ENCODE results near the gene MAP2K2.

DNA sequence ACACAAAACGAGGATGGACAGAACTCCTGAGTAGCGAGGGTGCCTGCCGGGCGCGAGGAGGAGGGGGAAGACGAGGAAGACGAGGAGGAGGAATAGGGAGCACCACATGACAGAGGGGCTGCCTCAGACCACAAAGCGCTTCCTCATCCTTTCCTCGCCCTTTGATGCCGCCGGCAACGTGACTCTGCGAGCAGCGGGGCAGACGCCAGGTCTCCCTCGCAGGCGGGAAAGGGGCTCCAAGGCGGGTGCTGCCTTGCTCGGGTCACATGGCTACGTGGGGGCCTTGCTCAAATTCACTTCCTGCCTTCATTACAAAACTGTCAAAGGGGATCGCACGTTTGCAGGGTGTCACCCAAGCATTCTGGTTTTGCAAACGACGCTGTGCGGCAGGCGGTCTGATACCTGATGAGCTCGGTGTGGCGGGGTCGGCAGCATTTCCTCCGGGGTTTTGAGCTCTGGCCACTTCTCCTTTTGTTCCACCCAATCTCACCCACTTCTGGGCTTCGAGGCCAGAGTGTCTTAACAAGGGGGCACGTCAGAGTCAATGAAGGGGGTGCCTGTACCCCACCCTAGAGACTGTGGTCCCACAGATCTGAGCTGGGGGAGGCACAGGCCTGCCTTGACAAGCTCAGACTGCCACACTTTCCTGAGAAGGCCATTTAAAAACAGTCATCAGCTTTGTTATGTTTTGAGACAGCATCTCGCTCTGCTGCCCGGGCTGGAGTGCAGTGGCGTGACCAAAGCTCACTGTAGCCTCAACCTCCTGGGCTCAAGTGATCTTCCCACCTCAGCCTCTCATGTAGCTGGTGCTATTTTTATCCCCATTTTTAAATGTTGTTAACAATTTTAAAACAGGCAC lies 14.9 kb downstream of the MAP2K2 start:
- TF ChIP-seq MYC (IDR thresholded peaks at IDR 0.05; ENCODE audit: low read depth, low read length): peak; percentile 47; the same call in 1 of the 2 replicates
- TF ChIP-seq, protein P1, sequence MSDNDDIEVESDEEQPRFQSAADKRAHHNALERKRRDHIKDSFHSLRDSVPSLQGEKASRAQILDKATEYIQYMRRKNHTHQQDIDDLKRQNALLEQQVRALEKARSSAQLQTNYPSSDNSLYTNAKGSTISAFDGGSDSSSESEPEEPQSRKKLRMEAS (IDR thresholded peaks at IDR 0.05; ENCODE audit: low read depth, low read length): peak; percentile 94
- TF ChIP-seq POLR2A (IDR thresholded peaks at IDR 0.05; ENCODE audit: extremely low read depth, insufficient read length): no peak
- no peak for TF ChIP-seq CTCF (IDR thresholded peaks at IDR 0.05; ENCODE audit: low read depth, low read length)

All from NB4 (cell line).